Fibroblast of the conjunctiva (primary cell): ENCODE data around the gene NAA25.
"Not testable (repeated sequence)": the region's sequence is repeated elsewhere in the genome, so short reads cannot be mapped to it uniquely, and the experiment has no call there.

Experiments used
- DNase-seq: peaks from one replicate; pipeline ENCODE4 v3.0.0-alpha.2; 2010; ENCODE audit warnings: low read depth

Gene NAA25

GRCh38 chr12:112061137-112061536, 47.4 kb downstream of the NAA25 start:
- no peak for DNase-seq

- no peak for DNase-seq
Observed at GRCh38 chr12:112049351-112049750, 59.2 kb downstream of the NAA25 start.

- DNase-seq: no peak
Observed at GRCh38 chr12:112046003-112046402, 62.6 kb downstream of the NAA25 start.

GRCh38 chr12:112036614-112037013, 72.0 kb downstream of the NAA25 start:
- DNase-seq: not testable (repeated sequence)

GRCh38 chr12:112035219-112035785, 73.3 kb downstream of the NAA25 start:
- DNase-seq: no peak

GRCh38 chr12:112032292-112032691, 76.3 kb downstream of the NAA25 start:
- no peak for DNase-seq

- DNase-seq: no peak
Observed at GRCh38 chr12:112031472-112031871, 77.1 kb downstream of the NAA25 start.

- no peak for DNase-seq
Observed at GRCh38 chr12:112029301-112029700, 79.3 kb downstream of the NAA25 start.

GRCh38 chr12:112025808-112026375, 82.7 kb downstream of the NAA25 start:
- DNase-seq: no peak

GRCh38 chr12:112023759-112024396, 84.7 kb downstream of the NAA25 start:
- no peak for DNase-seq

- DNase-seq: no peak
Observed at GRCh38 chr12:112022241-112023016, 86.2 kb downstream of the NAA25 start.

GRCh38 chr12:112020947-112021457, 87.6 kb downstream of the NAA25 start:
- no peak for DNase-seq

- peak; percentile 77 for DNase-seq
Observed at GRCh38 chr12:112018571-112019237, 89.9 kb downstream of the NAA25 start.

GRCh38 chr12:112017041-112017440, 91.5 kb downstream of the NAA25 start:
- DNase-seq: no peak

GRCh38 chr12:112015938-112016337, 92.6 kb downstream of the NAA25 start:
- DNase-seq: no peak

- DNase-seq: peak; percentile 68
Observed at GRCh38 chr12:112013601-112014402, 94.8 kb downstream of the NAA25 start.

- DNase-seq: peak; percentile 98
Observed at GRCh38 chr12:112012775-112013600, 95.6 kb downstream of the NAA25 start, which contains the start of the genes ERP29 and TMEM116. Gene ERP29 (plus strand): TSS chr12:112013426. CDS start chr12:112013466, 40 bp downstream. Gene TMEM116 (minus strand): TSS chr12:112013165. CDS start chr12:112005270, 7,895 bp downstream.

GRCh38 chr12:112011685-112012084, 96.9 kb downstream of the NAA25 start:
- no peak for DNase-seq

GRCh38 chr12:112010415-112011344, 97.9 kb downstream of the NAA25 start:
- DNase-seq: no peak
